A172 (cell line): Measurements from ENCODE around the gene KCNG2. TPM values are rescaled to one million over a fixed set of nuclear protein-coding genes. Genes with fewer than 3 reads are reported as not detected.

Source experiments
- DNase-seq: peaks from one replicate; pipeline ENCODE4 v3.0.0-alpha.2; 2015; ENCODE audit warnings: low spot score
- total RNA-seq: library from RNA; depleted of rRNA; stranded (reverse); fragments of >200 nt; shearing (Covaris generic); gene quantifications from 2 replicates; pipeline ENCODE4 v1.2.3, GENCODE V29; 2014; rRNA removed

Gene KCNG2
- total RNA-seq, 1 experiment from 2014 or later = not detected

DNA sequence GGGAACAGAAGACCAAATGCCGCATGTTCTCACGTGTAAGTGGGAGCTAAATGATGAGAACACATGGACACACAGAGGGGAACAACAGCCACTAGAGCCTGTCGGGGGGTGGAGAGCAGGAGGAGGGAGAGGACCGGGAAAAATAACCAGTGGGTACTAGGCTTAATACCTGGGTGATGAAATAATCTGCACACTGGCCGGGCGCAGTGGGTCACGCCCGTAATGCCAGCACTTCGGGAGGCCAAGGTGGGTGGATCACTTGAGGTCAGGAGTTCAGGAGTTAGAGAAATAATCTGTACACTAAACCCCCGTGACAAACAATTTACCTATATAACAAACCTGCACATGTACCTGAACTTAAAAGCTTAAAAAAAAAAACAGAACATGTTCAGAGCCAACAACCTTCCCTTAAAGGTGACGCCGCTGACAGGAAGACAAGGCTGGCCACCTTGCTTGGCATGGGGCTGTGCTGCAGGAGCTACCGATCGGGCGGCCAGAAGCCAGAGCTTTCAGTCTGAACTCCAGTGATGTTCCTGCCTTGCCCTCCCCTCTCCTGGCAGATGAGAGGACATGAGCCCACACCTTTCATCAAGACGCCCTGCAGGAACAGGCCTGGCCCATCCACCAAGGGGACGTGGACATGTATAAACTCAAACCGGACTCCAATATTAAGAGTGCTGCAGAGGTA is 142.5 kb downstream of the KCNG2 start:
- DNase-seq = no peak

DNA sequence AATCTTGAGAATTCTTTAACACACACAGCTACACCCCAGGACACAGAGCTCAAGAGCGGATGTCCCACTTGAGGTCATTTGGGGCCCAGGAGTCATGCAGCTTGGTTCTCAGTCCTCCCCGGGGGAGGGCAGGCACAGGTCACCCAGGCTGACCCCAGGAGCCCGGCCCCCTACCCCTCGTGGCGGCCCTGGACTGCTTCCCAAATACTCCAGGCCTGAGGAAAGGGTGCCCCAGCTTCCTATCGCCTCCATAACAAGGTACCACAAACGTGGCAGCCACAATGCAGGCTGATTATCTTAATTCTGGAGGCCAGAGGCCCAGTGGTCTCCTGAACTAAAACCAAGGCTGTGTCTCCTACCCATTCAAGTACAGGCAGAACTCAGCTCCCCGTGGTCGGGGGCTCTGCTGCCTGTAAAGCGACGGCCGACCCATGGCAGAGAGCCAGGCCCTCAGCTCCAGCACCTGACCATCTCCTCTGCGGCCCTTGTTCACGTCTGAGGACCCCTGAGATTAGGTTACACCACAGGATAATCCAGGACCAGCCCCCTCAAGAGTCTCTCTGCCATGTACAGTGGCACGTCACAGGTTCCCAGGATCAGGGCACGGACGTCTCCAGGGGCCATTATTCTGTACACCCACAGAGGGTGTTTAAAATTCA is 143.2 kb downstream of the KCNG2 start:
- DNase-seq = no peak

DNA sequence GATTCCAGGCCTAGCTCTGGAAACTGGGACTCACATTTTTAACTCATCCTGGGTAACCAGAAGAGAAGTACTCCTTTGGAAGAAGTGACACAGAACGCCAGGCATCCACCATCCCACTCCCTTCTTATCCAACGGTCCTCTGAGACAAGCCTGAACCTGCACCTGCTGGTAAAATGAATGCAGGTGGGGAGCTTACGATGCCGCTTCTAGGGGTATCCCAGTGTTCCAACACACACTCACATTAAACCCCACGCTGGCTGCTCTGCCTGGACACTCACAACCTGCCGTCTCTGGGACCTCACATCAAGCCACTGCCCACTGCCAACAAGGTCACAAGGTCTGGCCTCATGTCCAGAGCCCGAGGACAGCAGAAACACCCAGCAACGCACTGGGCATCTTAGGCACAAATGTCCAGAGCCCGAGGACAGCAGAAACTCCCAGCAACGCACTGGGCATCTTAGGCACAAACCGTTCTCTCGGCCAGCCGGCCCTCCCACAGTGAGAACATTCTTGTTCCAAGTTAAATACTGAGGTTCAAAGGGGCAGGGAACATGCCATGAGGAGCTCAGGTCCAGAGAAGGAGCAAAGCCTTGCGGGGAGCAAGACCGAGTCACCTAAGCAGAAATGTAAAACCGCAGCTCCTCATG is 143.9 kb downstream of the KCNG2 start:
- no peak for DNase-seq

DNA sequence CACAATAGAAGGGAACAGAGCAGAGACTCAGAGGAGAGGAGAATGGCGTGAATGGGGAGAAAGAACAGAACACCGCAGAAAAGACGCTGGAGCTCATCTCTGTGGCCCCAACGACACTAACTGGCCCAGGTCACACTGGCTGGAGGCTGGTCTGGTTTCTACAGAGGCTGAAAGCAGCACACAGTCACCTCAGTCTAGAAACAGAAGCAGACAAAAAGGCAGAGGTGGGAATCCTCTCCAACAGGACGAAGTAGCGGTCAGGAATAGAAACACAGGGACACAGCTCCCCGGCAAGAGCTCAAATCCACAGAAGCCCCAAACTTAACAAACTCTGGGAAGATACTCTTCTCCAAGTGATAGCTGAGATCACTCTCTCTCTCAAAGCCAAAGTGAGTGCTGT is 144.5 kb downstream of the KCNG2 start:
- DNase-seq = no peak

DNA sequence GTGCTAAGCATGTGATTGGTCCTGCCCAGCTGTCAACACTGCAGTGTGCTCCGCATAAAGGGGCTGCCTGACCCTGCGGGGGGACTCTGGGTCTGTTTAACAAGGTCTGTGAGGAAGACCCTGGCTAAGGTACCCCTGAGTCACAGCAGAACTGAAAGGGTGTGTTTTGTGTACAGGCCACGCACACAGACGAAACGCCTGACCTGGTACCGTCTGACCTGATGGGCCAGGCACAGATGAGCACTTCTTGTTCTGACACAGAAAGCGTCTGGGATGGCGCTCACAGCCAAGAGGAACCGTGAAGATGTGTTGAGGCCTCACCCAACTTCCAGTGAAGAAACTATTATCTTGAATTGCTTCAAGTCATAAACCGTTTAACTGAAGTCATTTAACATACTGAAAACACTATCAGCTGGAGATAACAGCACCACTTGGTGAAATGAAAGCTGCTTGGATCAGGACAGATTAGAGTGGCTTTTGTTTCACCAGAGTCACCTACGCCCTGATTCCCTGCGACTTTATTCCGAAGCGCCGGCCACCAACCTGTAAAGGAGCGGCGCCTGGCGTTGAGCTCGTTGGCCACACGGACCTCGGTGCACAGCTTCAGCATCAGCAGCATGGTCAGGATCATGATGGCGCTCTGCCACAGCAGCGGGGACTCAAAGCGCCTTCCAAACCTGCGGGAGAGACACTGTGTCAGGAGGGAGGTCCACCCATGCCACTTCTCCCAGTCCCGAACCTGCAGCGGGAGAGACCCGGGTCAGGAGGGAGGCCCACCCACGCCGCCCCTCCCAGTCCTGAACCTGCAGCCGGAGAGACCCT is 145.3 kb downstream of the KCNG2 start:
- no peak for DNase-seq

DNA sequence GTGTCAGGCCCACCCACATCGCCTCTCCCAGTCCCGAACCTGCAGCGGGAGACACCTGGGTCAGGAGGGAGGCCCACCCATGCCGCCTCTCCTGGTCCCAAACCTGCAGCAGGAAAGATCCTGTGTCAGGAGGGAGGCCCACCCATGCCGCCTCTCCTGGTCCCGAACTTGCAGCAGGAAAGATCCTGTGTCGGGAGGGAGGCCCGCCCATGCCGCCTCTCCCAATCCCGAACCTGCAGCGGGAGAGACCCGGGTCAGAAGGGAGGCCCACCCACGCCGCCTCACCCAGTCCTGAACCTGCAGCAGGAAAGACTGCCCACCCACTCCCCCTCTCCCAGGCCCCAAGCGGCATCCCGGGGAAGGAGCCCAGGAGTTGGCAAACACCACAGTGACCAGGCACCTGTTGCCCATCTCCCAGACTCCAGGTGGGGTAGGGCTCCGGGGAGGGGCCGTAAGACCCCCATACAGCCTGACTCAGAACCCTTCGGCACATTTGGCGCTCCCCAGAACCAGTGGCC is 145.9 kb downstream of the KCNG2 start:
- no peak for DNase-seq

DNA sequence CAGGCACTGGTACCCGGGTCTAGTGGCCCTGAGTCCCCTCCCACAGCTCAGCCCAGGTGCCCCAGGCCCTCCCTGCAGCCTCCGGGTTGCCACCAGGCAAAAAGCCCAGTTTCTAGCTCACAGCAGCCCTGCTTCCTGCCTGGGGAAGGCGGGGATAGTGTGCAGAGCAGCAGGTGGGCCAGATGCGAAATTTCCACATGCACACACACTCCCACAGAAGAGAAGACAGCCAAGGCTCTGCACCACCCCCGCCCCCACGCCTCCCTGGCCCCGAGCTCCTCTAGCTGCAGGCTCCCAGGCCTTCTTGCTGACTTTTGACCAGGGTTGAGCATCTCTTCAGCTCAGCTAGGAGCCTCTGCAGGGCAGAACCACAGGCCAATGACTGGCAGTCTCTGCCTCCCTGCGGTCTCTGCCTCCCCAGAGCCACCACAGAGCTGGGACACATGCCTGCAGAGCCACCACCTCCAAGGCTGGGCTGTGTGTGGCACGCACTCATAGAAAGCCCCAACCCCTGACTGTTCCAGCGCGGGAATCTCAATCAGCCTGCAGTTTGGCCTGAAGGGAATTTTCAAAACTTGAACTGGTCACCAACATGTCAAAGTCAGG is 146.5 kb downstream of the KCNG2 start:
- no peak for DNase-seq

DNA sequence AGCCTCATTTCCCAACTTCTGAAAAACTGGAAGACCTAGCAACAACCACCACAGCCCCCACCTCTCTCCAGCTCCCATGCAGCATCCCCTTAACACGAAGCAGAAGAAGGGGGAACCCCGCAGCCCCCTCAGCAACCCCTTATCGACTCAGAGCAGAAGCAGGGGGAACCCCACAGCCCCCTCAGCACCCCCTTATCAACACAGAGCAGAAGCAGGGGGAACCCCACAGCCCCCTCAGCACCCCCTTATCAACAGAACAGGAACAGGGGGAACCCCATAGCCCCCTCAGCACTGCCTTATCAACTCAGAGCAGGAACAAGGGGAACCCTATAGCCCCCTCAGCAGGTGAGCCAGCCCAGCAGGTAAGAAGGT is 147.0 kb downstream of the KCNG2 start:
- DNase-seq = no peak

DNA sequence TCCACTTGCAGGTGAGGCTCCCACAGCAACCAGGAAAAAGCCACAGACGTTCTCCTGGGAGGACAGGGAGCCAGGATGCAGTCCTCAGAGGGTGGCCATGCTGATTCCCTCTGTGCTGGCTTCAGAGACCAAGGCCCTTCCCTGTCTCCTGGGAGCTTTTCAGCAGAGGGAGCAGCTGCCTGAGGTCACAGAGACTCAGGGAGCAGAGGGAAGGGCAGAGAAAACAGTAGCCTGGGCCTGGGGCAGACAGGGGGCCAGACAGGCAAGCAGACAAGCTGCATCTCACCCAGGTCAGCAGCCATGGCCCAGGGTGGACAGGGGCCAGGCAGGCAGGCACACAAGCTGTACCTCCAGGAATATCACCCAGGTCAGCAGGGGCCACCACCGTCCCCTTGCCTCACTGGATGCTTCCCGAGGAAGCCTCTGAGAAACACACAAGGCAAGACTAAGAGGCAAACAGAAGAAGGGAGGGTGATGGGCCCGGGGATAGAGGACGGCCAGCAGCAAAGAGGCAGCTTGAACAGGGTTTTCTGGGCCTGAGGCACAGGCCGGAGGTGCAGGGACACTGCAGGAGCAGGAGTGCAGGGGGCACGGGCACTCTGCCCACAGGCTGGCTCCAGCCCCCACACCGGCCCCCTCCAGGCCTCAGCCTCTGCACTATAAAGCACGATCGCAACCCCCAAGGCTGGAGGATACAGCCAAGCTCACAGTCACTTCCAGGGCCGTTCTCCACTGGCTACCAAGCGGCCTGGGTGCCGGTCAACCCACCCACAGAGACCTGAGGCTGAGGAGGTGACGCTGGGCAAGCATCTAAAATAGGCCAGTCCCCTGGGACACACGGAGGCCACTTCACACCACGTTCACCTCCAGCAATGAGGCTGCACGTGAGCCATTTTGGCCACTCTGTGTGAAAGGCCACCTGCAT is 147.6 kb downstream of the KCNG2 start:
- no peak for DNase-seq

DNA sequence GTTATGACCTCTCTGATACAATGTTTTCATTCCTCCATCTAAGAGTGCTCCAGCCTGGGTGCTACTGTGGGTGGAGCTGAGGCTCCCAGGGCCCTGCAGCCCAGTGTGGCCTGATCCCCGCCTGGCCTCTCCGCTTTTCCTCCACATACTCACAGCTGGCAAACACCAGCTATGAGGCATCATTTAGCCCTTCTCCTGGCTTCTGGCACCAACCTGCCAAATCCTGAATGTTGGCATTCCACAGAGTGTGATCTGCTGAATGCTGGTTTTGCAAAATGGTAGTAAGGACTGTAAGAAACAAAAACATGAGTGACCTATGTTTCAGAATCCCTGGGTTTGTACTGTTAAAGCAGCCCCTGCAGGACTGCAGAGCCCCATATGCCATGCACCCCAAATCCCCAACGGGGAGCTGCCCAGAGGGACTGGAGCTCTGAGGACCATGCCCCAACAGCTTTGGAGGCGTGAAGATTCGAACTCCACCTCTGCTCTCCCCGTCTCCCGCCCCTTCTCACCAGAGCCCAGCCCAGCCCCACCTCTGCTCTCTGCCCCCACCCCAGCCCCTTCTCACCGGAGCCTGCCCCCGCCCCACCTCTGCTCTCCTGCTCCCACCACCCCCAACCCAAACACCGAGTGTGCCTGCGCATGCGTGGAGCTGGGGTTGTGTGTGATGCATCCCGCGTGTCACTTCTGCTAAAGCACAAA is 149.5 kb downstream of the KCNG2 start:
- no peak for DNase-seq

DNA sequence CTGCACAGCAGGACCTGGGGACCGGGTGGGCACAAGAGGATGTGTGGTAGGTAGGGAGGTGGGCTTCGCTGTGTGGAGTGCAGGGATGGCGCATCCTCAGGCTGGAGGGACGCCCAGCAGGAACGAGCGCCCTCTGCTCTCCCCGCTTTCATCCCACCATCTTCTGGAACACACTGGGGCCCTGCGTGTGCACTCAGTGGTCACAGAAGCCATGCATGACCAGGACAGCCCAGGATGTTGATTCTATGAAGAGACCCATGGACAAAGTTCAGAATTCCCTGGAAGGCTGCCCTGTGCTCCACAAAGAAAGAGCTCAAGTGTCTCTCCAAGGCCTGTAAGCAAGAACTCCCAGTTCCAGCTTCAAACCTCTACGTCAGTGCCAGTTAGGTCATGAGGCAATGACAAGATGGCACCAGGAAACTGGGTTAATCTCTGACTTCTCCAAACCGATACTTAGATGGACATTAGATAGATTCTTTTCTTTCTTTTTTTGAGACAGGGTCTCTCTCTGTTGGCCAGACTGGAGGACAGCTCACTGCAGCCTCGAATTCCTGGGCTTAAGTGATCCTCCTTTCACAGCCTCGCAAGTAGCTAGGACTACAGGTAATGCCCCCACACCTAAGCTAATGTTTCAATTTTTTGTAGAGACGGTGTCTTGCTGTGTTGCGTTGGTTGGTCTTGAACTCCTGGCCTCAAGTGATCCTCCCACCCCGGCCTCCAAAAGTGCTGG is 150.3 kb downstream of the KCNG2 start:
- no peak for DNase-seq

DNA sequence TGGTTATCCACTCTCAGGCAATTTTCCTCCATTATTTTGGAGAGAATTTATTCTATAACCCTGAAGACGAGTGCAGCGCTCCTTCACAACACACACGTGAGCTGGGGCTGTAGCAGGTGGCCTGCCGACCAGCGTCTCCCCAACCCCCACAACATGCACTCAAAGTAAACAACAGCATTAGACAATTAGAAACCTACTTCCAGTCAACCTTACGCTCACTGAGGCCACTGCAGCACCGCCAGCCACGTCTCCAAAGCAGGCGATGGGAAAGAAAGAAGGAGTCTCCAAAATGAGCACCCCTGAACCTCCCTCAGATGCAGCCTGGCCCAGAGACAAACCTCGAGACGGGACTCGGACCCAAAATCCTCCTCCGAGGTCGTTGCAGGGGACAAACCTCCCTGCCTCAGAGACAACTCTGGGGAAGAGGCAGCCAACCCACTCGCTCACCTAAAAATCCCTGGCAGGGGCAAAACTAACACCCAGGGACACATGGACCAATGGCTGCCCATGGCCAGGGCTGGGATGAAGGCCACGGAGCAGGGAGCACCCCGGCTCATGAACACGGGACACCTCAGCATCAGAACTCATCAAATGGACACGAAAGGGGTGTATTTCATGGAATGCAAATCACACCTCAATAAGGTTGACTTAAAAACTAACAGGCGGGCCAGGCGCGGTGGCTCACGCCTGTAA is 151.1 kb downstream of the KCNG2 start:
- no peak for DNase-seq

Other genes starting within 250 kb of the KCNG2 start
- gene CTDP1, start 118.1 kb upstream of the KCNG2 start, total RNA-seq = 16.5 and 20.4 TPM in 2 replicates
- gene SLC66A2, start 153.7 kb downstream of the KCNG2 start, total RNA-seq = 22.8 and 26.2 TPM in 2 replicates
- gene HSBP1L1, start 166.7 kb downstream of the KCNG2 start, total RNA-seq = 5.8 and 14.2 TPM in 2 replicates
- 67.4 and 86.6 TPM in 2 replicates for gene TXNL4A, start 190.6 kb downstream of the KCNG2 start, total RNA-seq
- 23.8 and 29.7 TPM in 2 replicates for gene RBFA, start 236.5 kb downstream of the KCNG2 start, total RNA-seq